ENCODE results near the gene ALAD. TPM values are rescaled to one million over a fixed set of nuclear protein-coding genes. Genes with fewer than 3 reads are reported as not detected.

Gene ALAD
- total and polyA plus RNA-seq, 2 of the 8 experiments (the other 6 are each of a cell fraction or from before 2014, with no cell fraction given): 8.2 to 15.3 TPM

- no peak within 1 kb of the TSS for H2AFZ ChIP-seq (ENCODE audit: low read length)
- TF ChIP-seq GABPA (IDR thresholded peaks at IDR 0.05; ENCODE audit: borderline replicate concordance, insufficient read depth, low read length): no peak
- no peak for TF ChIP-seq SP2 (IDR thresholded peaks at IDR 0.05; ENCODE audit: low read length)
- TF ChIP-seq EGR1 (IDR thresholded peaks at IDR 0.05; ENCODE audit: borderline replicate concordance, low read depth, low read length): 0 out of 2 replicates have a peak, but pooled peaks have one; percentile 30
- peak; percentile 94 for TF ChIP-seq KDM4A (IDR thresholded peaks at IDR 0.05; ENCODE audit: low read depth, low read length, severe bottlenecking)
- TF ChIP-seq YY1 (IDR thresholded peaks at IDR 0.05; ENCODE audit: low read depth, low read length): no peak
- TF ChIP-seq CTBP2 (IDR thresholded peaks at IDR 0.05; ENCODE audit: borderline replicate concordance, insufficient read depth, insufficient read length, low read length): no peak
- peak; percentile 44 to 72 for TF ChIP-seq POLR2A (IDR thresholded peaks at IDR 0.05; ENCODE audit: control extremely low read depth in 1 of 2, low read depth in 2 of 2, low read length in 2 of 2)
- TF ChIP-seq NRF1 (IDR thresholded peaks at IDR 0.05; ENCODE audit: low read depth, low read length): peak; percentile 80
- no peak for TF ChIP-seq CEBPB (IDR thresholded peaks at IDR 0.05; ENCODE audit: low read depth, low read length)
- peak; percentile 47 for TF ChIP-seq CREB1 (IDR thresholded peaks at IDR 0.05)
- no peak for TF ChIP-seq CBX5 (IDR thresholded peaks at IDR 0.05; ENCODE audit: low read depth, low read length)
- TF ChIP-seq TAF1 (IDR thresholded peaks at IDR 0.05; ENCODE audit: low read depth, low read length): peak; percentile 61
Observed at GRCh38 chr9:113376634-113377567, 24.2 kb downstream of the ALAD start, which contains the start of gene HDHD3. Gene HDHD3 (minus strand): TSS chr9:113376986. CDS start chr9:113374354, 2,632 bp downstream.

More at GRCh38 chr9:113376634-113377567, 24.2 kb downstream of the ALAD start, which contains the start of gene HDHD3:
- peaks cover 3% of the 10 kb centered on the region; the same call in 1 of the 2 replicates for H3K23me2 ChIP-seq (ENCODE audit: low read depth, low read length)
- peaks cover 0 to 19% (median 2%) of the 10 kb centered on the region in 4 experiments; a peak in 4 of 8 replicates for H3K36me3 ChIP-seq (ENCODE audit: control insufficient read depth in 2 of 4, insufficient read depth in 4 of 4, low read length in 3 of 4)
- DNase-seq (ENCODE audit: low read depth in 1 of 2, low spot score in 2 of 2) (peak; percentile 73 to 87), FAIRE-seq (no peak)
- H3K18ac ChIP-seq (ENCODE audit: extremely low read depth, low read length): peak within 1 kb of the TSS; percentile 3; the same call in 1 of the 2 replicates
- H2BK20ac ChIP-seq (ENCODE audit: low read length): no peak within 1 kb of the TSS
- H4K91ac ChIP-seq (replicated peaks; ENCODE audit: insufficient read length, low read length): peak within 1 kb of the TSS; percentile 34
- peak within 1 kb of the TSS; percentile 56 to 71 for H3K4me2 ChIP-seq (ENCODE audit: insufficient read depth in 1 of 2, low read depth in 2 of 2, low read length in 2 of 2)
- peak within 1 kb of the TSS; percentile 86 for H4K5ac ChIP-seq (ENCODE audit: insufficient read length, low read depth, low read length)
- no peaks in the 10 kb centered on the region for H3K9me3 ChIP-seq (ENCODE audit: insufficient read depth in 2 of 2, low read depth in 1 of 2, low read length in 1 of 2)
- H4K8ac ChIP-seq (ENCODE audit: extremely low read depth, insufficient read depth, low read length): peak within 1 kb of the TSS; percentile 39
- H3K27ac ChIP-seq (ENCODE audit: low read depth, low read length): no peak within 1 kb of the TSS
- 2% methylated on average over 36 of the region's 74 CpGs; no CpG with 5 or more reads in 1 of the 2 experiments for WGBS, 2 experiments (ENCODE audit: extremely low coverage in 1 of 2, insufficient coverage in 1 of 2, insufficient read length in 1 of 2, insufficient replicate concordance in 2 of 2, low coverage in 1 of 2, low lambda C conversion rate in 2 of 2, missing lambda C conversion rate in 1 of 2)
- H2BK15ac ChIP-seq (ENCODE audit: low read length): no peak within 1 kb of the TSS
- ChIA-PET POLR2A (ENCODE audit: partially characterized antibody) (interaction anchor here (0.9 to 2.2 kb wide), 7 partner anchors 23 to 47 kb away, joined by 3 to 11 read pairs (median 4); partner anchors contain the start of genes C9orf43, POLE3 and WDR31), CTCF (ENCODE audit: partially characterized antibody) (interaction anchor here (1.4 to 1.8 kb wide), 2 partner anchors 11 to 278 kb away, joined by 3 to 6 read pairs; no protein-coding TSS in a partner anchor)
- peaks cover 0 to 5% of the 10 kb centered on the region in 2 experiments; a peak in 1 of 4 replicates for H3K79me2 ChIP-seq (ENCODE audit: control insufficient read depth in 1 of 2, insufficient read depth in 2 of 2, low read length in 2 of 2)
- no peak within 1 kb of the TSS for H3K14ac ChIP-seq (ENCODE audit: insufficient read length)
- no peak within 1 kb of the TSS for H2BK120ac ChIP-seq (replicated peaks; ENCODE audit: low read depth, low read length)
- no peak within 1 kb of the TSS for H2AK5ac ChIP-seq (ENCODE audit: low read depth, low read length)
- peak within 1 kb of the TSS; percentile 52 for H3K56ac ChIP-seq (replicated peaks; ENCODE audit: insufficient read length, low read depth, low read length)
- H2BK12ac ChIP-seq (ENCODE audit: low read depth, low read length): no peak within 1 kb of the TSS
- H3K9ac ChIP-seq (replicated peaks in 1 of 4; ENCODE audit: extremely low read depth in 1 of 4, low read depth in 3 of 4, low read length in 3 of 4): peak within 1 kb of the TSS in 3 of 4 experiments; percentile 15 to 80 (median 64); a peak in 5 of 7 replicates
- peaks cover 0 to 2% of the 10 kb centered on the region in 2 experiments for H4K20me1 ChIP-seq (replicated peaks in 1 of 2; ENCODE audit: control insufficient read depth in 1 of 2, insufficient read depth in 2 of 2, low read length in 2 of 2)
- no peak within 1 kb of the TSS for H3K4ac ChIP-seq (replicated peaks; ENCODE audit: insufficient read length, low read depth, low read length)
- H3K4me3 ChIP-seq (ENCODE audit: extremely low read depth in 1 of 4, insufficient read depth in 2 of 4, low read depth in 3 of 4, low read length in 4 of 4): peak within 1 kb of the TSS; percentile 54 to 98 (median 82)
- H2BK5ac ChIP-seq (ENCODE audit: low read depth, low read length): peak within 1 kb of the TSS; percentile 44; the same call in 1 of the 2 replicates
- no peaks in the 10 kb centered on the region; a peak in 1 of 7 replicates for H3K27me3 ChIP-seq (replicated peaks in 1 of 4; ENCODE audit: control insufficient read depth in 3 of 4, extremely low read depth in 1 of 4, insufficient read depth in 3 of 4, low read length in 3 of 4)
- no peaks in the 10 kb centered on the region for H3K79me1 ChIP-seq (ENCODE audit: low read depth, low read length)
- no peak within 1 kb of the TSS for H3K23ac ChIP-seq (ENCODE audit: insufficient read length)
- peaks cover 0 to 4% (median 2%) of the 10 kb centered on the region in 4 experiments; a peak in 4 of 7 replicates for H3K4me1 ChIP-seq (replicated peaks in 1 of 4; ENCODE audit: control insufficient read depth in 3 of 4, insufficient read depth in 4 of 4, low read length in 3 of 4)

Data from H1 (cell line).